Adrenal gland (tissue), 5 donors: ENCODE measurements around the gene ANAPC2.

Experiments
- CTCF ChIP-seq, 6 experiments: fragments of 450-650 bp in 4 of 6; fragments of 200-600 bp in 2 of 6; sonication (generic) in 1 of 6; IDR thresholded peaks; 1 replicate in 5 of 6; 2 replicates in 1 of 6; pipeline versions ENCODE4 v1.5.1 to v1.8.0; 2016 to 2021; ENCODE audit warnings: antibody characterized with exemption in 6 of 6, mild to moderate bottlenecking in 2 of 6, moderate library complexity in 1 of 6
- POLR2A ChIP-seq, 2 donors: fragments of 450-650 bp; IDR thresholded peaks; one replicate each; pipeline ENCODE4 v1.6.1; 2017; ENCODE audit warnings: antibody characterized with exemption in 2 of 2, mild to moderate bottlenecking in 2 of 2, moderate library complexity in 1 of 2
- donor health status: DM: no; HTN: no; CAD: no.

- no peak for TF ChIP-seq CTCF (IDR thresholded peaks at IDR 0.05)
- TF ChIP-seq POLR2A (IDR thresholded peaks at IDR 0.05): no peak
These were observed 58.1 kb downstream of the ANAPC2 start for GRCh38 chr9:137130176-137130755.
